Measurements from ENCODE around the gene ITGB3. TPM values are rescaled to one million over a fixed set of nuclear protein-coding genes. Genes with fewer than 3 reads are reported as not detected.

ITGB3 gene
- total and polyA plus RNA-seq, 10 of the 15 experiments (the other 5 are each of a cell fraction or from before 2014, with no cell fraction given): 0.69 to 22.8 (median 13.6) TPM

GRCh38 chr17:47279062-47279801, 25.6 kb downstream of the ITGB3 start (continued):
- TF ChIP-seq ZNF687 (IDR thresholded peaks at IDR 0.05) (peak; percentile 76), POLR2AphosphoS2 (IDR thresholded peaks at IDR 0.05; ENCODE audit: low read depth, low read length) (no peak), ATF7 (IDR thresholded peaks at IDR 0.05; ENCODE audit: low read depth) (peak; percentile 91), SPI1 (IDR thresholded peaks at IDR 0.05; ENCODE audit: borderline replicate concordance, insufficient read depth, low read depth, low read length) (peak; percentile 87), ZNF592 (IDR thresholded peaks at IDR 0.05) (no peak), MEF2A (IDR thresholded peaks at IDR 0.05; ENCODE audit: insufficient read depth, low read depth, low read length) (peak; percentile 99), NR2C1 (IDR thresholded peaks at IDR 0.05) (0 out of 2 replicates have a peak, but pooled peaks have one; percentile 9), RBBP5 (conservative IDR thresholded peaks at IDR 0.05) (peak; percentile 83; the same call in 1 of the 2 replicates), NR2F1 (conservative IDR thresholded peaks at IDR 0.05) (peak; percentile 84), IKZF1 (conservative IDR thresholded peaks at IDR 0.05) (peak; percentile 97), EGR1 (IDR thresholded peaks at IDR 0.05; ENCODE audit: borderline replicate concordance in 1 of 2, low read depth in 2 of 2, low read length in 2 of 2) (peak in 1 of 2 experiments; percentile 36; a peak in 1 of 3 replicates), ZNF274 (IDR thresholded peaks at IDR 0.05; ENCODE audit: insufficient read depth, insufficient read length) (no peak), NR2C2 (IDR thresholded peaks at IDR 0.05; ENCODE audit: borderline replicate concordance, control insufficient read depth, insufficient read length, low read depth) (no peak), CREB1 (IDR thresholded peaks at IDR 0.05; ENCODE audit: low read depth) (peak; percentile 72)
- TF ChIP-seq, protein P1, sequence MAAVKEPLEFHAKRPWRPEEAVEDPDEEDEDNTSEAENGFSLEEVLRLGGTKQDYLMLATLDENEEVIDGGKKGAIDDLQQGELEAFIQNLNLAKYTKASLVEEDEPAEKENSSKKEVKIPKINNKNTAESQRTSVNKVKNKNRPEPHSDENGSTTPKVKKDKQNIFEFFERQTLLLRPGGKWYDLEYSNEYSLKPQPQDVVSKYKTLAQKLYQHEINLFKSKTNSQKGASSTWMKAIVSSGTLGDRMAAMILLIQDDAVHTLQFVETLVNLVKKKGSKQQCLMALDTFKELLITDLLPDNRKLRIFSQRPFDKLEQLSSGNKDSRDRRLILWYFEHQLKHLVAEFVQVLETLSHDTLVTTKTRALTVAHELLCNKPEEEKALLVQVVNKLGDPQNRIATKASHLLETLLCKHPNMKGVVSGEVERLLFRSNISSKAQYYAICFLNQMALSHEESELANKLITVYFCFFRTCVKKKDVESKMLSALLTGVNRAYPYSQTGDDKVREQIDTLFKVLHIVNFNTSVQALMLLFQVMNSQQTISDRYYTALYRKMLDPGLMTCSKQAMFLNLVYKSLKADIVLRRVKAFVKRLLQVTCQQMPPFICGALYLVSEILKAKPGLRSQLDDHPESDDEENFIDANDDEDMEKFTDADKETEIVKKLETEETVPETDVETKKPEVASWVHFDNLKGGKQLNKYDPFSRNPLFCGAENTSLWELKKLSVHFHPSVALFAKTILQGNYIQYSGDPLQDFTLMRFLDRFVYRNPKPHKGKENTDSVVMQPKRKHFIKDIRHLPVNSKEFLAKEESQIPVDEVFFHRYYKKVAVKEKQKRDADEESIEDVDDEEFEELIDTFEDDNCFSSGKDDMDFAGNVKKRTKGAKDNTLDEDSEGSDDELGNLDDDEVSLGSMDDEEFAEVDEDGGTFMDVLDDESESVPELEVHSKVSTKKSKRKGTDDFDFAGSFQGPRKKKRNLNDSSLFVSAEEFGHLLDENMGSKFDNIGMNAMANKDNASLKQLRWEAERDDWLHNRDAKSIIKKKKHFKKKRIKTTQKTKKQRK (IDR thresholded peaks at IDR 0.05; ENCODE audit: low read depth, low read length): no peak
- TF ChIP-seq, protein P2, sequence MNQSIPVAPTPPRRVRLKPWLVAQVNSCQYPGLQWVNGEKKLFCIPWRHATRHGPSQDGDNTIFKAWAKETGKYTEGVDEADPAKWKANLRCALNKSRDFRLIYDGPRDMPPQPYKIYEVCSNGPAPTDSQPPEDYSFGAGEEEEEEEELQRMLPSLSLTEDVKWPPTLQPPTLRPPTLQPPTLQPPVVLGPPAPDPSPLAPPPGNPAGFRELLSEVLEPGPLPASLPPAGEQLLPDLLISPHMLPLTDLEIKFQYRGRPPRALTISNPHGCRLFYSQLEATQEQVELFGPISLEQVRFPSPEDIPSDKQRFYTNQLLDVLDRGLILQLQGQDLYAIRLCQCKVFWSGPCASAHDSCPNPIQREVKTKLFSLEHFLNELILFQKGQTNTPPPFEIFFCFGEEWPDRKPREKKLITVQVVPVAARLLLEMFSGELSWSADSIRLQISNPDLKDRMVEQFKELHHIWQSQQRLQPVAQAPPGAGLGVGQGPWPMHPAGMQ (IDR thresholded peaks at IDR 0.05; ENCODE audit: borderline replicate concordance): no peak
